ENCODE results near the gene CBL.
A peak's percentile ranks its signal among the peaks of the same experiment; 100 is the strongest.

CBL gene

DNA sequence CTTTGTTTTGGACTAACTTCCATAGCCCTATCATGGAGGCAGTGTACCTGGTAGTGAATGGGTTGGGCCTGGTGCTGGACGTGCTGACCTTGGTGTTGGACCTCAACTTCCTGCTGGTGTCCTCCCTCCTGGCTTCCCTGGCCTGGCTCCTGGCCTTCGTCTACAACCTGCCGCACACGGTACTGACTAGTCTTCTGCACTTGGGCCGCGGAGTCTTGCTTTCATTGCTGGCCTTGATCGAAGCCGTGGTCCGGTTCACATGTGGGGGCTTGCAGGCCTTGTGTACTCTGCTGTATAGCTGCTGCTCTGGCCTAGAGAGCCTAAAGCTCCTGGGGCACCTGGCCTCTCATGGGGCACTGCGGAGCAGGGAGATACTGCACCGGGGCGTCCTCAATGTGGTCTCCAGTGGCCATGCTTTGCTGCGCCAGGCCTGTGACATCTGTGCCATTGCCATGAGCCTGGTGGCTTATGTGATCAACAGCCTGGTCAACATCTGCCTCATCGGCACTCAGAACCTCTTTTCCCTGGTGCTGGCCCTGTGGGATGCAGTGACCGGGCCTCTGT is 129.0 kb downstream of the CBL start:
- DNase-seq, result no peak

DNA sequence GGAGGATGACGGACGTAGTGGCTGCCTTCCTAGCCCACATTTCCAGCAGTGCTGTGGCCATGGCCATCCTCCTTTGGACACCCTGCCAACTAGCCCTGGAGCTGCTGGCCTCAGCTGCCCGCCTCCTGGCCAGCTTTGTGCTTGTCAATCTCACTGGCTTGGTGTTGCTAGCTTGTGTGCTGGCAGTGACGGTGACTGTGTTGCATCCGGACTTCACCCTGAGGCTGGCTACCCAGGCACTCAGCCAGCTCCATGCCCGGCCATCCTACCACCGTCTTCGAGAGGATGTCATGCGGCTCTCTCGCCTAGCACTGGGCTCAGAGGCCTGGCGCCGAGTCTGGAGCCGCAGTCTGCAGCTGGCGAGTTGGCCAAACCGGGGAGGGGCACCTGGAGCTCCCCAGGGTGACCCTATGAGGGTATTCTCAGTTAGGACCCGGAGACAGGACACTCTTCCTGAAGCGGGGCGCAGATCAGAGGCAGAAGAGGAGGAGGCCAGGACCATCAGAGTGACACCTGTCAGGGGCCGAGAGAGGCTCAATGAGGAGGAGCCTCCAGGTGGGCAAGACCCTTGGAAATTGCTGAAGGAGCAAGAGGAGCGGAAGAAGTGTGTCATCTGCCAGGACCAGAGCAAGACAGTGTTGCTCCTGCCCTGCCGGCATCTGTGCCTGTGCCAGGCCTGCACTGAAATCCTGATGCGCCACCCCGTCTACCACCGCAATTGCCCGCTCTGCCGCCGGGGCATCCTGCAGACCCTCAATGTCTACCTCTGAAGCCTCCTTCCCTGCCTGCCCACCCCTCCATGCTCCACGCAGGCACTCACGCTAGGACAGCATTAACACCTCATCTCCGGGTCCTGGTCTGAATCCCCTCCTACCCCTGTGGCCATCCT is 129.8 kb downstream of the CBL start:
- no peak for DNase-seq

- DNase-seq, result no peak
Observed at GRCh38 chr11:119336744-119337469, 130.8 kb downstream of the CBL start.

DNA sequence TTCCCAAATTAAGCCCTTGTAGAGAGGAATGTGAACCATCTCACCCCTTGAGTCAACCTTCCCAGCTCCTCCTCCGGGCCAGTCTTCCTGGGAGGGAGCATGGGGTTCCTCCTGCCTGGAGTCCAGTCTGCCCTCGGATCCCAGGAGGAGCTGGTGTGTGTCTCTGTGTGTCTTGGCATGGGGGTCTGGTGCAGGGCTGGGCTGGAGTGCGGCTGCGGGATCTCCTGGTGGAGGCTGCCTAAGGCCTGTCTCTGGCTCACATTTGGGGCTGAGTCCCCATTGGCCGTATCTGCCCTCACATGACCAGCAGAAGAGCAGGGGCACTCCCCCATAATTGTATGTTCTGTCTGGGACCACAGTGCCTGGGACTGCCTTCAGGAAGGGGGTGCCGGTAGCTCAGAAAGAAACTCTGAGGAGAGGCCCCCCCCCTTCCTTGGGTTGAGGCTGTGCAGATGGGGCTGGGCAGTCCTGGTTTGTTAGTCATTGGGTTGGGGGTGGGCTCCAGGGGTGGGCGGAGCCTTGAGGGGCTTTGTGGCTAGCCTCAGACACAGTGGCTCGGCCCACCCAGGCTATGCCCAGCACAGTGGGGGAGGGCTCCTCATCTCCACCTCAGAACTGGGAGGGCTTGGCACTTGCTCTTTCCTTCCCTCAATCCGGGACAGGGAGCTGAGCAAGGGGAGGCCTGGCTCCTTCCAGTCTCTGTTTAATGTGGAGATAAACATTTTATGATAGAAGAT is 131.6 kb downstream of the CBL start:
- DNase-seq, result no peak

GRCh38 chr11:119338318-119338890 is 132.3 kb downstream of the CBL start:
- DNase-seq, result peak; percentile 76

- no peak for DNase-seq
Observed at GRCh38 chr11:119338965-119339588, 132.9 kb downstream of the CBL start.

- no peak for DNase-seq
Observed at GRCh38 chr11:119339589-119340334, 133.6 kb downstream of the CBL start.

GRCh38 chr11:119340335-119341221 is 134.4 kb downstream of the CBL start, which contains the start of gene C1QTNF5:
C1QTNF5 (minus strand) TSS chr11:119340883; CDS start chr11:119340397, 486 bp downstream.
- no peak for DNase-seq

DNA sequence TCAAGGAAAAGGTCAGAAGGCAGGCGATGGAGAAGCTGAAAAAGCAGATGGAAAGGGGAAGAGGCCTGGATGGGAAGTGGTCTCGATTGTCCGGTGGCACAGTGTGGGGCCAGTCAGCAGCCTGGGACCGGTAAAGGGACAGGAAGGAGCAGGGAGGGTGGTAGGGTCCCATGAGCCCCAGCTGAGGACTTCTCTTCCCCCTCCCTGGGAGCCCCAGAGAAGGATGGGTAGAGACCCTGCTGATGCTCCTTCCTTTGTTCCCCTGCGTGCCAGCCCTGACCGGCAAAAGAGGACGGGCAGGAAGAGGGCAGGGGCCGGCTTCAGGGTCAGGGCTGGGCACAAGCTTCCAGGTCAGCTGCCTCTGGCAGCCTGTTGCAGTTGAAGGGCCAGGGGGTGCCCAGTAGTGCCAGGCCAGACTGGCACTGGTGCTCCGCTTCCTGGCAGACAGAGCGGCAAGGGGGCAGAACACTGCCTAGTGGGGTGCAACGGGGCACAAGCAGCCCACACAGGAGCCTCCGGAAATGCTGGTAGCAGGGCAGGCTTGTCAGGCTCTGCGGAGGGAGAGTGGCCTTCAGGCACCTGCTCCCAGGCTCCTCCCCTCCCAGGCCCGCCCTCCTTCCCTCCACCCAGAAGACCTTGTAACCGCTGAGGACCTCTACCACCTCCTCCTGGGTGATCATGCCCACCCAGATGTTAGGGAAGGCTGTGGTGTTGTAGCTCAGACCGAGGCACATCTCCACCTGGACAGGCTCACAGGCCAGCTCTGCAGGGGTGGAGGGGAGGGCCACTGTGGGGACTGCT is 135.3 kb downstream of the CBL start:
- no peak for DNase-seq

DNA sequence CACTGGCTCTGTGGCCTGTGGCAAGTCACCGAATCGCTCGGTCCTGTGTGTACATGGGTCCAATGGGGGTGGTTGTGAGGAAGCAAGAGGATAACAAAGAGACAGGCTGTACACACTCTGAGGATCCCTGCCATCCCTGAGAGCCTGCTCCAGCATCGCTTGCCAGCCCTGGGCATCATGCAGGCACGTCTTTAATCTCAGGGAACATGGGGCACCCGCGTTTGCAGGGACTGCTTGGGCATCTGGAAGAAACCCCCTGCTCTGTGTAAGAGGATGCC is 135.8 kb downstream of the CBL start:
- DNase-seq, result no peak

DNA sequence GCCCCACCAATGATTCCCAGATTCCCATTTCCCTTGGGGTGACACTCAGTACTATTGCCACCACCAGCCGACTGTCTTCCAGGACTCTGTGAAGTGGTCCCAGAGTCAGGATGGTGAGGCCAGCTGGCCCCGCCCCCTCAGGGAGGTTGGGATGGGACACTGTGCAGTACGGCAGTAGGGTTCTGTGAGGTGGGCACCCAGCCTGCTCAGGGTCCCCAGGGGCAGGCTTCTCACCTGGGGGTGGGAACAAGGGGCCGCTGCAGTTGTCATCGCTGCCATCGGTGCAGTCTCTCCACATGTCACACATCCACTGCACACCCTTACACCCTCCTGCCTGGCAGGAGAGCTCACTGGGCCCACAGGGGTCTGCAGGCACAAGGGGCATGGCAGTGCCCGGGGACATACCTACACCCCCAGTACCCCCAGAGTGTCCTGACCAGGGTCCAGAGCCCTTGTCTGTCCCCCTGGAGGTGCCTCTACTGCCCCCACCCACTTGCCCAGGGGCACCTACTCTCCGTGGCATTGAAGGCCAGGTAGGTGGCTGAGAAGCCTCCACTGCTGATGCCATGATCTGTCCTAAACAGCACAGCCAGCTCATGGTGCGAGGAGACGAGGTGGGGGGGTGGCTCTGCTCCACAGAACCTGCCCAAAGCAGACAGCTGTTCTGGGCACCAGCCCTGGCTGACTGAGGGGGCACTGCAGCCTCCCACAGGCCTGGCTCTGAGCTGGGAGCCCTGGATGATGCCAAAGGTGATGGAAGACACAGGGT is 136.4 kb downstream of the CBL start:
- no peak for DNase-seq

DNA sequence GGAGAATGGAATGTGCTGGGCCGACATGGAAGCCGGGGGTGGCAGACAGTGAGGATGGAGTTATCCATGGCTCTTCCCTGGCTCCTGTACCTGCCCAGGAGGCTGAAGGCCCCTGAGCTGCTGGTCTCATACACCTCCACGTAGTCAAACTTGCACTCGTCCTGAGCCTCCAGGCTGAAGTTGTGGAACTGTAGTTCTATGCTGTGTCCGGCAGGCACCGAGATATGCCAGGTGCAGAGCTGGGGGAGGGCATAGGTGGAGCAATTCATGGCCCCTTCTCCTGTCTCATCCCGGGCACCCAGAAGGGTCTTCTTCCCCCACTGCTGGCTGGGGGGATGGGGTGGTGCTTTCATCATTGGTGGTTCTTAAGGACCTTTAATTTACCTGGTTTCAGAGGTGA is 137.6 kb downstream of the CBL start:
- no peak for DNase-seq

DNA sequence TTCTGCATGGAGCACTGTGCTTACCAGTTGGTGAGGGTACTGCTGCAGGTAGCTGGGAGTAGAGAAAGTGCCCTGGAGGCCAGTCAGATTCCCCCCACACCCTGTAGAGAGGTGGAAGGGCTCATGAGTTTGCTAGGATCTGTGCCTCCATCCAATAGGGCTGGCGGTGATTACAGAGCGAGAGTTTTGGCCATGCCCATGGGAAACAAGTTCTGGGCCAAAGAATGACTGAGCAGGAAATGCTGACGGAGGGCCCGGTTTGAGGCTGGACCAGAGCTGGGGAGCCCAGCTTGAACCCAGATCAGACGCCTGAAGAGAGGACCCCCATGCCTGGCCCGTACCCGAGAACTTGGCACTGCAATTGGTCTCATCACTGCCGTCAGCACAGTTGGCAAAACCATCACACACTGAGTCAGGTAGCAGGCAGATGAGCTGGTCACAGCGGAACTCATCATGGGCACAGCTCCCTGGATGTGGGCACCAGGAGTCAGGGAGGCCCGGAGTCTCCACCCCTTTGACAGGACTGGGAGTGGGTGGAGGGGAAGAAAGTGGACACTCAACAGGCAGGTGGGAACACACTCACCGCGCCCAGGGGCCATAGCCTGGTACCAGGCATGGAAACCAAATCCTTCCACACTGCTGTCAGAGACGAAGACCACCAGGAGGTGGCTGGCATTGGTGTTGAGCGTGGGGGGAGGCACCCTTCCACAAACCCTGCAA is 138.3 kb downstream of the CBL start:
- DNase-seq, result no peak

- no peak for DNase-seq
Observed at GRCh38 chr11:119345685-119346084, 139.5 kb downstream of the CBL start.

DNA sequence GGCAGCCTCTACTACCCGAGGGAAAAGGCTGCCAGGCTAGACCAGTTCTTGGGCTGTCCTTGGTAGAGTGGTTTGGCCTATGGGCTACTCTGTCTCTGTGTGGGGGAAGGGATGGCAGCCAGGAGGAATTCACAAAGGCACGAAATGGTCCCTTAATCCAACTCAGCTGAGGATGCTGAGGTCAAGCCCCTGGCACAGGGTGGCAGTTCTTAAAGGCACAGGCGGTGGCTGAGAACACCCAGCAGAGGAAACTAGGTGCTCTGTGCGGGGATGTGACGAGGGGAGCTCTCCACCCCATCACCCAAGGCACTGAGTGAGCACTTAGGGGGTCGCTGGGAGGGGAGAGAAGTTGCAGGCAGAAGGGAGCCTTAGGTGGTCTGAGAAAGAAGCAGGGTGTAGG is 140.5 kb downstream of the CBL start, which contains the start of gene MFRP:
MFRP (minus strand) TSS at position 101 of the 400 bp plus-strand sequence. CDS start 192 bp downstream, outside the sequence.
- DNase-seq, result no peak

- DNase-seq, result no peak
Observed at GRCh38 chr11:119347242-119347641, 141.1 kb downstream of the CBL start.

DNA sequence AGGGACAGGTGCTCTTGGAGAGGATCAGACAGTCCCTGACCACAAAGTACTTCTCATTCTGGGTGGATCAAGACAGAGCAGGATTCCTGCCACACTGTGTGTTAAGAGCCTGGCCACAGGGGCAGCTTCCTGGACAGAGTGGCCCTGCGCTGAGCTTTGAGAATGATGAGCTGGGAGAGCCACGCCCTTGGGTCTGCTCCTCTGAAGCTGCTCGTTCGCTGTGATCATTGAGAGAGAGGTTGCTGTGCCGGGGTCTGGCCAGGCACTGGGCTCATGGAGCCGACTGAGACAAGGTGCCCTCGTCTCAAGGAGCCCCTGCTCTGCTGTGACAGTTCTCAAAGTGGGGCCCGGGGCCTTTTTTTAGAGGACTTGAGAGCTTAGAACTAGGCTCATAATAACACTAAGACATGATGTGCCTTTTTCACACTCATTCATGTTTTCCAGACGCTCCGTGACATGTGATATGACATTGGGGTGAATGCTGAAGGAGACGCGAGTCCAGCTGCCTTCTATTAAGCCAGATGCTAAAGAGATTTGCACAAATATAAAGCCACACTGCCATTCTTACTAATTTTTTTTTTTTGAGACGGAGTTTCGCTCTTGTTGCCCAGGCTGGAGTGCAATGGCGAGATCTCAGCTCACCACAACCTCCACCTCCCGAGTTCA is 141.9 kb downstream of the CBL start:
- DNase-seq, result no peak

DNA sequence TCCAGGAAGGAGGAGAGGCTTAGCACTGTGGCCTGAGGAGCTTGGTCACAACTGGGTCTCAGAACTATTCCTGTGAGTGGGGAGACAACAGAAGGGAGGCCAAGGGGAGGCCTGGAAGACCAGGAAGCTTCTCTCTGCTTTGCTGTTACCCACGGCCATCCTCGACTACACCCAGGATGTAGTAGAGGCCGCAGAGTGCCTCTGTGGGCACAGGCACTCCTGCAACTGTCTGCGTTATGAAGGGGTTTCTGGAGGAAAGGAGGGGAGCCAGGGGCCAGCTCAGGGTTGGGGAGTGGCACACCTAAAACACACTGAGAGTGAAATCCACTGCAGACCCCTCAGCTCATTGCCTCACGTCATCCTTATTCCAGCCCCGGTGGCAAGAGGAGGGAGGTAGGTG is 144.2 kb downstream of the CBL start:
- no peak for DNase-seq
